Glomerular visceral epithelial cell (primary cell): ENCODE measurements around the gene PCGF3.
A peak's percentile ranks its signal among the peaks of the same experiment; 100 is the strongest.

ENCODE experiments used
- DNase-seq: peaks from one replicate; pipeline ENCODE4 v3.0.0-alpha.2; 2016; ENCODE audit errors: extremely low spot score

Gene PCGF3

GRCh38 chr4:705278-706082 is at the start of gene PCGF3:
TSS of gene PCGF3 (plus strand) at chr4:705832. CDS start at chr4:733681, 27,849 bp downstream.
- peak; percentile 97 for DNase-seq

- no peak for DNase-seq
Observed at GRCh38 chr4:656436-657337, 48.9 kb upstream of the PCGF3 start.

GRCh38 chr4:657338-657833 is 48.2 kb upstream of the PCGF3 start:
- DNase-seq, result no peak

- no peak for DNase-seq
Observed at GRCh38 chr4:657834-658667, 47.6 kb upstream of the PCGF3 start.

GRCh38 chr4:658681-659667 is 46.7 kb upstream of the PCGF3 start:
- no peak for DNase-seq

- no peak for DNase-seq
Observed at GRCh38 chr4:659851-660250, 45.8 kb upstream of the PCGF3 start.

GRCh38 chr4:660401-660800 is 45.2 kb upstream of the PCGF3 start:
- DNase-seq, result no peak

- no peak for DNase-seq
Observed at GRCh38 chr4:661231-661630, 44.4 kb upstream of the PCGF3 start.

- DNase-seq, result no peak
Observed at GRCh38 chr4:661881-662761, 43.5 kb upstream of the PCGF3 start.

GRCh38 chr4:663046-663437 is 42.6 kb upstream of the PCGF3 start:
- no peak for DNase-seq

- no peak for DNase-seq
Observed at GRCh38 chr4:663438-664428, 41.9 kb upstream of the PCGF3 start.

- no peak for DNase-seq
Observed at GRCh38 chr4:664713-665231, 40.9 kb upstream of the PCGF3 start.

- no peak for DNase-seq
Observed at GRCh38 chr4:665381-665750, 40.3 kb upstream of the PCGF3 start.

- DNase-seq, result no peak
Observed at GRCh38 chr4:665751-666435, 39.7 kb upstream of the PCGF3 start.

GRCh38 chr4:666436-666810 is 39.2 kb upstream of the PCGF3 start:
- DNase-seq, result no peak

- DNase-seq, result no peak
Observed at GRCh38 chr4:666822-667544, 38.6 kb upstream of the PCGF3 start.

GRCh38 chr4:667545-667925 is 38.1 kb upstream of the PCGF3 start:
- no peak for DNase-seq
